Measurements from ENCODE around the gene GLMN. TPM values are rescaled to one million over a fixed set of nuclear protein-coding genes. Genes with fewer than 3 reads are reported as not detected.

The GLMN gene
- total and polyA plus RNA-seq, 8 donors, result 0.58 to 28.5 (median 7.1) TPM

DNA sequence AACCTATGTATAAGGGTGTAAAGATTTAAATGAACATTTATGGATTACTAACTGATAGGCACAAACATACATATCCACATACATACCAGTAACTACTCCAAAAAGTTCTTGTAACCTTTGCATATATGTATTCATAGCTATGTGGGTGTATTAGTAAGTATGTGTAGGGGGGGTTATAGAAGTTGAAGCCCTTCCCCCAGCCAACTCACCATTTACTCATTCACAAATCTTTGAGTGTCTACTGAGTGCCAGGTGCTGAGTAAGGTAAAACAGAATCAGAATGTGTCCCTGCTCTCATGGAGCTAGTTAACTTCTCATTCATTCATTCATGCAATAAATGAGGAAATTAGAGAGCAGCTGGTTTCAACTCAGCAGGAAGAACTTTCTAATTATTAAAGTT is 79.8 kb downstream of the GLMN start:
- H3K9me3 ChIP-seq, result no peaks in the 10 kb centered on the region

DNA sequence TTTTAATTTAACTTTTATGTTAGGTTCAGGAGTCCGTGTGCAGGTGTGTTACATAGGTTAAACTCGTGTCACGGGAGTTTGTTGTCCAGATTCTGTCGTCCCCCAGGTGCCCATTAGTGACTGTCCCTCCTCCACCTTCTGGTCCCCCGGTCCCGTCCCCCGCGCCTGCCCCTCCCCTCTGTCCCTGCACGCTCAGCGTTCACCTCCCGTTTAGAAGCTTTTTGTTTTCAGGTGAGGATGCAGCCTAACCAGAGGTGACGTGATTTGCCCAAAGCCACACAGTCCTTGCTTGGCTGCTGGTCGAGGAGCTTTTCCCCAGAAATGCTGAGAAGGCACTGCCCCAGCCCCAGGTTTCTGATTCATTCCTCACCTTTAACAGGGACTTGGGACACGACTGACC is 80.2 kb downstream of the GLMN start:
- no peak for DNase-seq
- H3K27ac ChIP-seq, result no peak overlapping the region
- H3K27me3 ChIP-seq, result no peaks in the 10 kb centered on the region
- intact Hi-C loops (cut with DNase I; ENCODE audit: low total_unique reads), result no loop called here
- TF ChIP-seq POLR2AphosphoS5 (IDR thresholded peaks at IDR 0.05) (no peak), EP300 (IDR thresholded peaks at IDR 0.05) (no peak), POLR2A (IDR thresholded peaks at IDR 0.05) (no peak)
- TF ChIP-seq, protein P1, sequence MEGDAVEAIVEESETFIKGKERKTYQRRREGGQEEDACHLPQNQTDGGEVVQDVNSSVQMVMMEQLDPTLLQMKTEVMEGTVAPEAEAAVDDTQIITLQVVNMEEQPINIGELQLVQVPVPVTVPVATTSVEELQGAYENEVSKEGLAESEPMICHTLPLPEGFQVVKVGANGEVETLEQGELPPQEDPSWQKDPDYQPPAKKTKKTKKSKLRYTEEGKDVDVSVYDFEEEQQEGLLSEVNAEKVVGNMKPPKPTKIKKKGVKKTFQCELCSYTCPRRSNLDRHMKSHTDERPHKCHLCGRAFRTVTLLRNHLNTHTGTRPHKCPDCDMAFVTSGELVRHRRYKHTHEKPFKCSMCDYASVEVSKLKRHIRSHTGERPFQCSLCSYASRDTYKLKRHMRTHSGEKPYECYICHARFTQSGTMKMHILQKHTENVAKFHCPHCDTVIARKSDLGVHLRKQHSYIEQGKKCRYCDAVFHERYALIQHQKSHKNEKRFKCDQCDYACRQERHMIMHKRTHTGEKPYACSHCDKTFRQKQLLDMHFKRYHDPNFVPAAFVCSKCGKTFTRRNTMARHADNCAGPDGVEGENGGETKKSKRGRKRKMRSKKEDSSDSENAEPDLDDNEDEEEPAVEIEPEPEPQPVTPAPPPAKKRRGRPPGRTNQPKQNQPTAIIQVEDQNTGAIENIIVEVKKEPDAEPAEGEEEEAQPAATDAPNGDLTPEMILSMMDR (IDR thresholded peaks at IDR 0.05), result no peak
- H3K4me3 ChIP-seq, result no peak overlapping the region
- 75 to 85% (median 82%) methylated on average over 14 of the region's 14 CpGs for WGBS, 5 donors
- no peaks in the 10 kb centered on the region for H3K36me3 ChIP-seq
- no peaks in the 10 kb centered on the region for H3K9me3 ChIP-seq
- no peaks in the 10 kb centered on the region for H3K4me1 ChIP-seq

More for the DNA sequence above, 79.8 kb downstream of the GLMN start:
- Histone ChIP-seq H3K36me3 (no peaks in the 10 kb centered on the region), H3K27ac (no peak overlapping the region), H3K27me3 (no peaks in the 10 kb centered on the region), H3K4me3 (no peak overlapping the region), H3K4me1 (no peaks in the 10 kb centered on the region)
- intact Hi-C loops (cut with DNase I; ENCODE audit: low total_unique reads), result no loop called here
- TF ChIP-seq, protein P1 (IDR thresholded peaks at IDR 0.05), result no peak
- no peak for TF ChIP-seq POLR2A (IDR thresholded peaks at IDR 0.05)
- TF ChIP-seq POLR2AphosphoS5 (IDR thresholded peaks at IDR 0.05), result no peak
- no peak for TF ChIP-seq EP300 (IDR thresholded peaks at IDR 0.05)
- no peak for DNase-seq

DNA sequence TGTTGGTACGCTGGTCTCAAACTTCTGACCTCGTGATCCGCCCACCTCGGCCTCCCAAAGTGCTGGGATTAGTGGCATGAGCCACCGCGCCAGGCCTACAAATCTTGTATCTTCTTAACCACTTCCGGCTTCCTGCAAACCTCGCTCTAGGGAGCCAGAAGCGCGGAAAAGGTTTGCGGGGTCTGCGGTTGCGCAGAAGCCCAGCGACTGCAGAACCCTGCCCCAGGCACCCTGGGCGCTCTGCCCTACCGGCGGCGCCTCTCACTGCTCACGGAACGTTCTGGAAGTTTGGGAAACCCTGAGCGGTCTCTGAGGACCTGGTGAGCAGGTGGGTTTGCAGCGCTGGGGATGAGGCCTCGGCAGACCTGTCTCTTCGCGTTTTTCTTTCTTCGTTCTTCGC is 81.1 kb downstream of the GLMN start, which contains the start of gene C1orf146:
Gene C1orf146 (plus strand): TSS at position 195 of the 400 bp plus-strand sequence. CDS start 13,506 bp downstream, outside the sequence.
- Histone ChIP-seq H3K4me3 (no peak within 1 kb of the TSS), H3K27me3 (no peaks in the 10 kb centered on the region), H3K36me3 (no peaks in the 10 kb centered on the region), H3K4me1 (no peaks in the 10 kb centered on the region), H3K9me3 (no peaks in the 10 kb centered on the region), H3K27ac (no peak within 1 kb of the TSS)
- no peak for DNase-seq
- 93 to 97% (median 94%) methylated on average over 20 to 27 of the region's 27 CpGs for WGBS, 5 donors
- intact Hi-C loops (cut with DNase I; ENCODE audit: low total_unique reads), result no loop called here
- TF ChIP-seq, protein P1 (IDR thresholded peaks at IDR 0.05), result no peak
- TF ChIP-seq POLR2AphosphoS5 (IDR thresholded peaks at IDR 0.05), result no peak
- TF ChIP-seq POLR2A (IDR thresholded peaks at IDR 0.05), result no peak
- TF ChIP-seq EP300 (IDR thresholded peaks at IDR 0.05), result no peak

DNA sequence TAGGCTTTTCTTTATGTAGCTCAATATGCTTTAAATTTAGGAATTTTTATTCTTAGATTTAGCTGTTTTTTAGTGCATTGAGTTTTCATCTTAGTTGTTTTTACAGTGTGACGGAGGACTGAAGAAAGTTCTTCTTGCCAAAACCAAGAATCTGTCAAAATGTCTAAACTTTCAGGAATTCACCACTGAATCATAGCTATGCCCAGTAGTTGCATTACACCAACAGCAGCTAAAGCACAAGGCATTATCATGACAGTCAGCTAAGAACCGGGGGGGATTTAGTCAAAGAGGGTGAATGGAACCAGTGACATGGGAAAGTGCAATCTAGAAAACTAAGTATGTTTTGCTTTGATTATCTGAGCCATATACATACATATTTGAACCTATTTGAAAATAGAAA is 87.6 kb downstream of the GLMN start:
- no peak for DNase-seq
- TF ChIP-seq POLR2A (IDR thresholded peaks at IDR 0.05) (no peak), POLR2AphosphoS5 (IDR thresholded peaks at IDR 0.05) (no peak), EP300 (IDR thresholded peaks at IDR 0.05) (no peak)
- TF ChIP-seq, protein P1 (IDR thresholded peaks at IDR 0.05), result no peak
- Histone ChIP-seq H3K4me3 (no peak overlapping the region), H3K36me3 (no peaks in the 10 kb centered on the region), H3K9me3 (peaks cover 0 to 5% (median 2%) of the 10 kb centered on the region in 4 donors), H3K27me3 (no peaks in the 10 kb centered on the region), H3K4me1 (no peaks in the 10 kb centered on the region), H3K27ac (no peak overlapping the region)
- 82 to 94% (median 87%) methylated on average over 2 of the region's 2 CpGs for WGBS, 5 donors
- intact Hi-C loops (cut with DNase I; ENCODE audit: low total_unique reads), result no loop called here

All from stomach (tissue), 9 donors.